Stimulated activated naive CD8-positive, alpha-beta T cell treated with anti-CD3 and anti-CD28 coated beads, Interleukin-15, Interleukin-2, amounts not matched to agents 100 ng/mL and 50 ng/mL, for 24 hours (primary cell): ENCODE measurements around the gene PLBD1.

Experiments used
- H3K27ac Mint-ChIP-seq: one replicate; pipeline ENCODE4 v1.8.0; 2021; ENCODE audit warnings: mild to moderate bottlenecking, mixed read lengths
- H3K27me3 Mint-ChIP-seq: one replicate; pipeline ENCODE4 v1.8.0; 2021; ENCODE audit warnings: mixed read lengths
- H3K36me3 Mint-ChIP-seq: one replicate; pipeline ENCODE4 v1.8.0; 2021; ENCODE audit warnings: low read depth, mixed read lengths
- H3K4me1 Mint-ChIP-seq: one replicate; pipeline ENCODE4 v1.8.0; 2021; ENCODE audit warnings: low read depth, mixed read lengths
- H3K4me3 Mint-ChIP-seq: one replicate; pipeline ENCODE4 v1.8.0; 2021; ENCODE audit warnings: mild to moderate bottlenecking, mixed read lengths
- H3K9me3 Mint-ChIP-seq: one replicate; pipeline ENCODE4 v1.8.0; 2021; ENCODE audit warnings: mixed read lengths

The PLBD1 gene

GRCh38 chr12:14567351-14568162 is at the start of gene PLBD1:
Gene PLBD1 (minus strand): TSS chr12:14567883. CDS start chr12:14567696, 187 bp downstream.
- H3K27me3 Mint-ChIP-seq, result peaks cover 43% of the 10 kb centered on the region
- no peaks in the 10 kb centered on the region for H3K36me3 Mint-ChIP-seq
- H3K4me3 Mint-ChIP-seq, result peak within 1 kb of the TSS; percentile 60
- H3K9me3 Mint-ChIP-seq, result no peaks in the 10 kb centered on the region
- H3K4me1 Mint-ChIP-seq, result peaks cover 3% of the 10 kb centered on the region
- H3K27ac Mint-ChIP-seq, result no peak within 1 kb of the TSS

- Mint-ChIP-seq H3K9me3 (peaks cover 4% of the 10 kb centered on the region), H3K27ac (no peak overlapping the region), H3K4me1 (peaks cover 16% of the 10 kb centered on the region), H3K27me3 (peaks cover 9% of the 10 kb centered on the region), H3K4me3 (no peak overlapping the region), H3K36me3 (peaks cover 4% of the 10 kb centered on the region)
These were observed 47.0 kb upstream of the PLBD1 start for GRCh38 chr12:14614704-14615121.

- Mint-ChIP-seq H3K27me3 (peaks cover 9% of the 10 kb centered on the region), H3K4me1 (peaks cover 16% of the 10 kb centered on the region), H3K4me3 (no peak overlapping the region), H3K9me3 (peaks cover 14% of the 10 kb centered on the region), H3K27ac (peak overlapping the region; percentile 45), H3K36me3 (peaks cover 4% of the 10 kb centered on the region)
These were observed 46.0 kb upstream of the PLBD1 start for GRCh38 chr12:14613718-14614117.

GRCh38 chr12:14612898-14613445 is 45.3 kb upstream of the PLBD1 start:
- peaks cover 9% of the 10 kb centered on the region for H3K27me3 Mint-ChIP-seq
- H3K36me3 Mint-ChIP-seq, result peaks cover 4% of the 10 kb centered on the region
- no peak overlapping the region for H3K4me3 Mint-ChIP-seq
- peaks cover 16% of the 10 kb centered on the region for H3K4me1 Mint-ChIP-seq
- H3K9me3 Mint-ChIP-seq, result peaks cover 22% of the 10 kb centered on the region
- H3K27ac Mint-ChIP-seq, result no peak overlapping the region

GRCh38 chr12:14612250-14612649 is 44.6 kb upstream of the PLBD1 start:
- H3K4me1 Mint-ChIP-seq, result peaks cover 16% of the 10 kb centered on the region
- peaks cover 29% of the 10 kb centered on the region for H3K9me3 Mint-ChIP-seq
- peaks cover 4% of the 10 kb centered on the region for H3K36me3 Mint-ChIP-seq
- H3K4me3 Mint-ChIP-seq, result no peak overlapping the region
- H3K27me3 Mint-ChIP-seq, result peaks cover 9% of the 10 kb centered on the region
- H3K27ac Mint-ChIP-seq, result no peak overlapping the region

GRCh38 chr12:14611640-14612203 is 44.0 kb upstream of the PLBD1 start:
- no peak overlapping the region for H3K4me3 Mint-ChIP-seq
- peaks cover 4% of the 10 kb centered on the region for H3K36me3 Mint-ChIP-seq
- peaks cover 16% of the 10 kb centered on the region for H3K4me1 Mint-ChIP-seq
- H3K27me3 Mint-ChIP-seq, result peaks cover 9% of the 10 kb centered on the region
- no peak overlapping the region for H3K27ac Mint-ChIP-seq
- H3K9me3 Mint-ChIP-seq, result peaks cover 29% of the 10 kb centered on the region

GRCh38 chr12:14607568-14607967 is 39.9 kb upstream of the PLBD1 start:
- Mint-ChIP-seq H3K4me3 (no peak overlapping the region), H3K27me3 (peaks cover 4% of the 10 kb centered on the region), H3K9me3 (peaks cover 46% of the 10 kb centered on the region), H3K4me1 (no peaks in the 10 kb centered on the region), H3K27ac (no peak overlapping the region), H3K36me3 (peaks cover 8% of the 10 kb centered on the region)

- Mint-ChIP-seq H3K27me3 (peaks cover 11% of the 10 kb centered on the region), H3K4me3 (no peak overlapping the region), H3K36me3 (peaks cover 4% of the 10 kb centered on the region), H3K4me1 (no peaks in the 10 kb centered on the region), H3K9me3 (peaks cover 47% of the 10 kb centered on the region), H3K27ac (no peak overlapping the region)
These were observed 37.8 kb upstream of the PLBD1 start for GRCh38 chr12:14605401-14605989.

GRCh38 chr12:14601692-14602478 is 34.2 kb upstream of the PLBD1 start:
- Mint-ChIP-seq H3K4me3 (no peak overlapping the region), H3K9me3 (peaks cover 35% of the 10 kb centered on the region), H3K27ac (no peak overlapping the region), H3K27me3 (peaks cover 13% of the 10 kb centered on the region), H3K4me1 (no peaks in the 10 kb centered on the region), H3K36me3 (peaks cover 4% of the 10 kb centered on the region)

GRCh38 chr12:14597480-14597879 is 29.8 kb upstream of the PLBD1 start:
- H3K27me3 Mint-ChIP-seq, result peaks cover 11% of the 10 kb centered on the region
- no peak overlapping the region for H3K27ac Mint-ChIP-seq
- H3K36me3 Mint-ChIP-seq, result no peaks in the 10 kb centered on the region
- no peak overlapping the region for H3K4me3 Mint-ChIP-seq
- H3K9me3 Mint-ChIP-seq, result peaks cover 21% of the 10 kb centered on the region
- H3K4me1 Mint-ChIP-seq, result no peaks in the 10 kb centered on the region

GRCh38 chr12:14591719-14592118 is 24.0 kb upstream of the PLBD1 start:
- Mint-ChIP-seq H3K4me1 (no peaks in the 10 kb centered on the region), H3K27me3 (peaks cover under 1% of the 10 kb centered on the region), H3K36me3 (no peaks in the 10 kb centered on the region), H3K4me3 (no peak overlapping the region), H3K9me3 (peaks cover 1% of the 10 kb centered on the region), H3K27ac (no peak overlapping the region)

GRCh38 chr12:14589169-14590004 is 21.7 kb upstream of the PLBD1 start:
- Mint-ChIP-seq H3K36me3 (no peaks in the 10 kb centered on the region), H3K4me1 (no peaks in the 10 kb centered on the region), H3K9me3 (no peaks in the 10 kb centered on the region), H3K27ac (no peak overlapping the region), H3K27me3 (no peaks in the 10 kb centered on the region), H3K4me3 (no peak overlapping the region)

GRCh38 chr12:14588571-14588970 is 20.9 kb upstream of the PLBD1 start:
- Mint-ChIP-seq H3K4me3 (no peak overlapping the region), H3K9me3 (no peaks in the 10 kb centered on the region), H3K27me3 (no peaks in the 10 kb centered on the region), H3K36me3 (no peaks in the 10 kb centered on the region), H3K27ac (no peak overlapping the region), H3K4me1 (no peaks in the 10 kb centered on the region)

GRCh38 chr12:14578646-14579045 is 11.0 kb upstream of the PLBD1 start:
- Mint-ChIP-seq H3K36me3 (no peaks in the 10 kb centered on the region), H3K4me1 (peaks cover 18% of the 10 kb centered on the region), H3K4me3 (no peak overlapping the region), H3K9me3 (no peaks in the 10 kb centered on the region), H3K27me3 (peaks cover 1% of the 10 kb centered on the region), H3K27ac (no peak overlapping the region)
